Measurements from ENCODE around the gene TSPAN32.

The TSPAN32 gene

GRCh38 chr11:2289350-2289749 is 12.5 kb upstream of the TSPAN32 start:
- FAIRE-seq = no peak

DNA sequence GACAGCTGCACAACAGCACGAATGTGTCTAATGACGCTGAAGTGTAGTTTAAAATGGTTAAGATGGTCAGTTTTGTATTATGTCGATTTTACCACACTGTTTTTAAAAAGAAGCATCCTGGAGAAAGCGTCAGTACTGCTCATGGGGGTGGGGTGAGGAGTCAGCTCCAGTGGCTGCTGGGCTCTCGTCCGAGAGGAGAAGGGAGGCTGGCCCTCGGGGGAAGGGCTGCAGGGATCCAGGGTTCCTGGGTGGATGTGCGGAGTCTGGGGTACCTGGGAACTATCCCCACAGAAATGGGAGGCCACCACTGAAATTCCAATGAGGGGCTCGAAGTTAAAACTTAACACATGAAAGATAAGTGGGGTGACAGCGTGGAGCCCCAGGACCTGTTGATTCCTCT is 12.0 kb upstream of the TSPAN32 start:
- FAIRE-seq = no peak

DNA sequence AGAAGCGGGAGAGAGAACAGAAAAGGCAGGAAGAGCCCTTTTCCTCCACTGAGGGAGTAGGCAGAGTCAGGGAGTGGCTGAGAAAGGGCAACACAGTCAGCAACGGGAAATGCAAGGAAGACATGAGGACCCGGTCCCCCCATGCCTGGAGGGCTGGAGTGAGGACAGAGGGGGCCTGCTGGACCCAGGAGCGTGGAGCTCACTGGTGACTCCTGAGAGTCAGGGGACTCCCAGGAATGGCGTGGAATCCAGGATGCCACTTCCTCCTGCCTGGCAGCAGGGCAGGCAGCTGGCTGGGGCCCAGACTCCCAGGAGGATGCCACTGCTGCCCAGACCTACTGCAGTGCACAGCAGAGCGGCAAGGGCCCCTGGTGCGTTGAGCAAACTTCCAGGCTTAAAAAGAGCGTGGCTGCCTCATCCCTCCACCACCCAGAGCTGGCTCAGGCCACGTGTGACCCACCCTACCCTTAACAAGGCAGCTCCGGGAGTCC is 11.4 kb upstream of the TSPAN32 start:
- no peak for FAIRE-seq

DNA sequence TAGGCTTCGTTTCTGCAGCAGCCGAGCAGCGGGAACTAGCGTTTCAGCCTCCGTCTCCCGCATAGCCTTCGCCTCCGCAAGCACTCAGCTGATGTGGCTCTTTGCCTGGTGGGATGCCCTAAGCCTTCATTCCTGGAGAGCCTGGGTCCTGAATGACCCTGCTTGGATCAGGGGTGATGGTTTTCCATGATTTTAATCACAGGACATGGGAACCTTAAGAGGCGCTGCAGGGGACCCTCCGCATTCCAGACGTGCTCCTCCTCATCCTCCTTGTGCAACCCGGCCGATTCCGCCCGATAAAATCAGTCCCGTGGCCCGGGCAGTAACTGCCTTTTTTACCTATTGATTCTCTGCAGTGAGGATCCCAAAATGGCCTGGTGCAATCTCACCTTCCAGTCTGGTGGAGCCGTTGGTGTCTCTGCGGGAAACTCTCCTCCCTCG is 8.3 kb upstream of the TSPAN32 start:
- no peak for FAIRE-seq

- FAIRE-seq = no peak
Measured at GRCh38 chr11:2293984-2294925, 7.6 kb upstream of the TSPAN32 start.

DNA sequence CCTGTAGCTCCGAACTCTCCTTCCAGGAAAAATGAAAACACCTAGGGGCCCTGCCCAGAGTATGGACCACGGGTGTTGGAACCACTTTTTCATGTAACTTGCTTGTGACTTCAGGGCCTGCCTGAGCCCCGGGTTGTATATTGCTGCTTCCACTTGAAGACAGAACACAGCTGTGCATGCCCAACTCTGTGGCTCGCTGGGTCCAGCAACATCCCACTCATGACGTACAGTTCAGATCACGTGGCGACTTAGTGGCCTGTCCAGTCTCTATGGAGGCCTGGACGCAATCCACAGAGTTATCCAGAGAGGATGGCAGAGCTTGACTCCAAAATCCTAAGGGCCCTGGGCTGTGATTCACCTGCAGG is 6.9 kb upstream of the TSPAN32 start:
- no peak for FAIRE-seq

DNA sequence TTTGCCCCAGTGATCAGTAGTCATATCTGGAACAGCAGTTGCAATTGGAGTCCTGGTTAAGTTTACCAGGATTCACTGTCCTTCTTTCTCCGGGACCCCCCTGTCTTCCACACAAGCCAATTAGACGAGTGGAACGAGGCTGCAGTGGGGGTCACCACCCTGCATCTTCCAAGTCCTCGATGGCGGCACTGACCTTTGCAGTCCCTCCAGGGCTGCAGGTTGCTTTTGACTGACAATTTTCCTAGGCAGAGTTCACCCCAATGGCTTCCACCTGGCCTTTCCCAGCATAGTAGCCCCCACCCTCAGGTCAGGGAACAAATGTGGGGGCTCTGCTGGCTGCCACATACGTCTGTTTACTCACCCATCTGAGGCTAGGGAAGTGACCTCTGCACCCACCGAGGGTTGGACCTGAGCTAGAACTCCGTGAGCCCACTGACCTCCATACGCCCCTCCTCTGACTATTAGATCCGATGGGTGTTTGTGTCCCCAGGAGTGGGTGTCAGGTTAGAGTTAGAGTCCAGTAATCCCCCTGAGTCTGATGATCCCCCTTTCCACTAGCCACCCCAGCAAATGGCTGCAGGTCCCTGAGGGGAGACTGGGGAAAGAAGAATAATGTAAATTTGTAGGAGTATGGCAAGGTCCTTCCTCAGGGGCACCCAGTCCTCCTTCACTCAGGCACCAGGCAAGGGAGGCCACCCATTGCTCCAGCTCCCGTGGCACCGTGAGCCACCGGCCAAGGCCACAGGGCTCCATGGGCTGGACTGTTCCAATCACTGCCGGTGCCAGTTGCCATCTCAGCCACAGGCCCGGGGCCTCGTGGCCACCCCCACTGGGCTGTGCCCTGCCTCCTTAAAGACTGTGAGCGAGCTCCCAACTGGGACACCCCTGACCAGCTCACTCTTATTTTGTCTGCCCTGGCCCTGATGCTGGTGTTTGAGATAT is 5.6 kb upstream of the TSPAN32 start:
- no peak for FAIRE-seq

DNA sequence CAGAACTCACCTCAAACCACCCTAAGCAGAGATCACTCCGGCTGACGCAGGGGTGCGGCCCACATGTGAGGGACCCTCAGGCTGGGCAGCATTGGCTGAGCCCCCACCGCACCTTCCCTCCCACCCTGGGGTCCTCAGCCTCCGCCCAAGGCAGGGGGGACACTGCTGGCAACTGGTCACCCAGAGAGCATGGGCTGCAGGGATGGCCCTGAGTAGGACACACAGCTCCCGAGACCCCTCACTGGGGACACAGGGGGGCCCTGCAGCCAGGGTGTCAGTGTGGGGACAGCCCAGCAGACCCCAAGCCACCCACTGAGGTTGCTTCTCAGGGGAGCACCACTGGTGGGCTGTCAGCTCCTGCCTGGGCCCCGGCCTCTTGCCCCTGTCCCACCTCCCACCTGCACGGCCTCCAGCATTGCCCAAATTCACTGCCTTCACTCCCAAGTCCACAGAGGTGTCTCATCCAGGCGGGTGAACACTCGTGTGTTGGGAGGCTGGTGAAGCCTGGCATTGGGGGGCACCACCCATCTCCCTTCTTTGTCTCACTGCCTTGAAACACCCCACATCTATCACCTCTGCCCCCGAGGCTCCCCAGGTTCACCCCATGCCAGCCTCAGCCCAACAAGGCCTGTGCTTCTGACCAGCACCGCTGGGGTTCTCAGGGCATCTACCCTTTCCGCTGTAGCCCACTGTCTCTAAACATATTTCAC is 4.7 kb upstream of the TSPAN32 start:
- FAIRE-seq = no peak

DNA sequence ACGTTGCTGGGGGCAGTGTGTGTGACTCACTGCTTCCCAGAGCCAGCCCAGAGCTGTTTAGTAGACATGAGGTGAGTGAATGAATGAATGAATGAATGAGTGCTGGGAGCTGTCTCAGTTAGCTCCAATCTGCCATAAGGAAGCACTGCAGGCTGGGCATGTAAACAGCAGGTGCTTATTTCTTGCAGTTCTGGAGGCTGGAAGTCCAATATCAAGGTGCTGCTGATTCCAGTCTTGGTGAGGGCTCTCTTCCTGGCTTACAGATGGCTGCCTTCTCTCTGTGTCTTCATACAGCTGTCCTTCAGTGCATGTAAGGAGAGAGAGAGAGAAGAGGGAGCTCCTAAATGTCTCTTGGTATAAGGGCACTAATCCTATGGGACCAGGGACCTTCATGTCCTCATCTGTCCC is 4.2 kb upstream of the TSPAN32 start:
- no peak for FAIRE-seq

DNA sequence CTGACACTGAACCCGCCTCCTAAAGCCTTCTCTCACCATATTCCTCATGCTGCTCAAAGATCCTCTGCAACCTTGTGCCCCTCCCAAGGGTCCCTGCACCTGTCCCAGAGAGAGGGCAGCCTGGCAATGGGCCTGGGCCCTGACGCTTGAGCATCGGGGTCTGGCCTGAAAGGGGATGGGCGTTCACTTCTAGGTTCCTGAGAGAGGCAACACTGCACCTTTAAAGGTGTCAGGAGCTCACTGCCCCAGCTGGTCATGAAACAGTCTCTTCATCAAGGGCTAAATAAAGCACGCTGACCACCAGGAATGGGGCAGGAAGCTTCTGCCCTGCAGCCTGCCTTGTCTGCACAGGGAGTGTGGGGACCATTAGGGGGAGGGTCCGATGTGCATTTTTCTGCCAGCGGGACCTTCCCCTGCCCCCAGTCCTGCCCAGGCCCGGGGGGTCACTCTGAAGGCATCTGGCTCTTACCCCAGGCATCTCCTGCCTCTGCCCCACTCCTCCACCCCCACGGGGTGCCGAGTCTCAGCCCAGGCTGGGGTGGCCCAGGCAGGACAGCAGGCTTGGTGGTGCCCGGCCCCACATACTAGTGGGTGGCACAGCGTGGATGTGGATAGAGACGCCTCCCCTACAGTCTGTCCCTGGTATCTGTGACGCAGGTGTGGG is 3.5 kb upstream of the TSPAN32 start:
- no peak for FAIRE-seq

GRCh38 chr11:2298795-2299761 is 2.7 kb upstream of the TSPAN32 start:
- FAIRE-seq = no peak

GRCh38 chr11:2299773-2300172 is 2.0 kb upstream of the TSPAN32 start:
- FAIRE-seq = no peak

DNA sequence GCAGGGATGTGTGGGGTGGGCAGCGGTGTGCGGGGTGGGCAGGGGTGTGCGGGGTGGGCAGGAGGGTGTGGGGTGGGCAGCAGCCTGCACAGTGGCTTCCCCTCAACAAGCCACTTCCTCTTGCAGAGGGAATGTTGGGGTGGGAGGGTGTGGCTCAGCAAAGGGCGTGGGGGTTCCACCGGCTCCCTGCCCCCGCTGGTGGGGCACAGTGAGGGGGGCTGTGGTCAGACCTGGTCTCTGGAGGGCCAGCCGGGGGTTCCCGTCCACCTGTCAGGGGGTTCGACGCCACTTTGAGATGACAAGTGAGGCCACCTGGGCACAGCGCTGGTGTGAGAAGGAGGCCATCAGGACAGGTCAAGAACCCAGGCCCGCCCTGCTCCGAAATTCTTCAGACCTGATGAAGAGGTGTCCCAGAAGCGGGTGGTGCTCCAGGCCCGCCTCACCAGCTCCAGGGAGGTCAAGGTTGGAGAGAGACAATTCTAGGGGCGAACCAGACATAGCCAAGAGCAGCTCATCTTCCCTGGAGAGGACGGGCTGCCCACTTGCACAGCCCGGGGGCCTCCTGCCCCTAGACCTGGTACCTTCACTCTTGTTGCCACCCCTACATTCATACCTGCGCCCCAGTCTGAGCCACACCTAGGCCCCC is 1.4 kb upstream of the TSPAN32 start:
- no peak for FAIRE-seq

DNA sequence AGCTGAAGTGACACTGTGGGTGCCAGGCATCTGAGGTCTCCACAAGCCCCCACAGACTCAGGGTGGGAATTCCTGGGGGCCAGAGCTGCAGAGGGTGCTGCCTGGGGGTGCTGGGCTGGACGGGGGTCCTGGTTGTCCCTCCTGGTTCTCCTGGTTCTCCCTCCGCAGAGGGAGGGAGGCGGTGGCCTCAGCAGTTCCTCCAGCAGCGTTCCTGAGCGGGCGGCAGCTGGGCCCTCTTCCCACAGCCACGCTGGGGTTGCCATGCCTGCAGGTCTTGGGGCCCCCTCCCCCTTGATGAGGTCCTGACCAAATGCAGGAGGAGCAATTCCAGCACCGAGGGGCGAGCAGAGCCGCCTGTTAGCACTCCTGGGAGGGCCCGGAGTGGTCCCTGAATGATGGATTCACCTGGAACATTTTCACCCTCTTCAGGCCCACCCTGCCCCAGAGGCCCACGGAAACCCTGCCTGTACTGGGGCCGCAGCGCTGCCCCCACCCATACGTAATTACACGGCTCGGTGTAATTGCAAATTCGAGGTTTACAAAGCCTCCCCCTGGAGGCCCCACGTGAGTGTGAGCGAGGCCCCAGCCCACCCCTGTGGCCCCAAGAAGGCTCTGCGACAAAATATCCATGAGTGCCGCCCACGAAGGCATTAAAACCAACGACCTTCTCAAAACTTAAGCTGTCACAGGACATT is 730 bp upstream of the TSPAN32 start:
- no peak for FAIRE-seq

DNA sequence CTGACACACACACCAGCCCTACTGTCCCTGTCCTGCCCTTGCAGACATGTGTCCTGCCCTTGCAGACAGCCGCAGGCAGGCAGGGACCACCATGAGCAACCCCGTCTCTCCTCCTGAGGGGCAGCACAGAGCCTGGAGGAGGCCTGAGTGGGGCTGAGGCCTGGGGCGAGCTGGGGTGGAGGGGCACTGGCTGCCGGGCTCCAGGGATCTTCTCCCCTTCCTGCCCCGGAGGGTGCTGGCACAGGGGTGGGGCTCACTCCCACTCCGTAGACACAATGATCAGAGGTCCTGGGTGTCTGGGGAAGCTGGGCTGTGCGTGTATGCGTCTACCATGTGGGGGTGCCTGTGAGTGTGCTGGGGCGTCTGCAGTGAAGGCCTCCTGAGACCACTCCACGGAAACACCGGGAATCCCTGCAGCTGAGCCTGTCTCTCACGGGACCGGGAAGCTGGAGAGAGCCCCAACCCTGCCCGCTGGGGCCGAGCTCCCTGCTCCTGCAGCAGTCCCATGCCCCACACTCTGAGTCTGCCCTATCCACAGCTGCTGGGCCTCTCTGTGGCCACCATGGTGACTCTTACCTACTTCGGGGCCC is 588 bp downstream of the TSPAN32 start:
- no peak for FAIRE-seq

DNA sequence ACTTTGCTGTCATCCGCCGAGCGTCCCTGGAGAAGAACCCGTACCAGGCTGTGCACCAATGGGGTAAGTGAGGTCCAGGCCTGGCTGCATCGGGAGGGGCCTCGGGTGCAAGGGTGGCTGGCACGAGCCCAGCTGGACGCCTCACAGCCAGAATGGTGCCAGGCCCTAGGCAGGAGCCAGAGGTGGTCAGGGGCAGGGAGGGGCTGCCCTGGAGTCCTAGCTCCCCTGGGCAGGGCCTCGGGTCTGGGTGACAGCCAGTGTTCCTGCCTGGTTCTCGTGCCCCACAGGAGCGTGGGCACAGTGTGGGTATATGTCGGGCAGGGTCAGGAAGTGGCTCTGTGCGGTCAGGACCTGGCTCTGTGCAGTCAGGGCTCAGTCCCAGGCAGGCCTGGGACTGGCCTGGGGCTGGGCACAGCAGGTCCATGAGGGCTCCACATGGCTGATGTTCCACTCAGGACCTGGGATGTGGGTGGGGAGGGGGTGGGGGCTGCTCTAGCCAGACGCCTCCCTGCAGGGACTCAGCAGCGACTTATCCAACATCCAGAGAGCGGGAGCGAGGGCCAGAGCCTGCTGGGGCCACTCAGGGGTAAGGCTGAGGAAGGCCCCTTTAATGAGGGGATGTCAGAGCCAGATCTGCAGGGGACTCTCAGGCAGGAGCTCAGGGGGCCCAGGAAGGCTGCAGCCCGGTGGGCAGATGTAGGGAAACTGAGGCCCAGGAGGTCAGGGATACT is 1.2 kb downstream of the TSPAN32 start:
- FAIRE-seq = no peak

DNA sequence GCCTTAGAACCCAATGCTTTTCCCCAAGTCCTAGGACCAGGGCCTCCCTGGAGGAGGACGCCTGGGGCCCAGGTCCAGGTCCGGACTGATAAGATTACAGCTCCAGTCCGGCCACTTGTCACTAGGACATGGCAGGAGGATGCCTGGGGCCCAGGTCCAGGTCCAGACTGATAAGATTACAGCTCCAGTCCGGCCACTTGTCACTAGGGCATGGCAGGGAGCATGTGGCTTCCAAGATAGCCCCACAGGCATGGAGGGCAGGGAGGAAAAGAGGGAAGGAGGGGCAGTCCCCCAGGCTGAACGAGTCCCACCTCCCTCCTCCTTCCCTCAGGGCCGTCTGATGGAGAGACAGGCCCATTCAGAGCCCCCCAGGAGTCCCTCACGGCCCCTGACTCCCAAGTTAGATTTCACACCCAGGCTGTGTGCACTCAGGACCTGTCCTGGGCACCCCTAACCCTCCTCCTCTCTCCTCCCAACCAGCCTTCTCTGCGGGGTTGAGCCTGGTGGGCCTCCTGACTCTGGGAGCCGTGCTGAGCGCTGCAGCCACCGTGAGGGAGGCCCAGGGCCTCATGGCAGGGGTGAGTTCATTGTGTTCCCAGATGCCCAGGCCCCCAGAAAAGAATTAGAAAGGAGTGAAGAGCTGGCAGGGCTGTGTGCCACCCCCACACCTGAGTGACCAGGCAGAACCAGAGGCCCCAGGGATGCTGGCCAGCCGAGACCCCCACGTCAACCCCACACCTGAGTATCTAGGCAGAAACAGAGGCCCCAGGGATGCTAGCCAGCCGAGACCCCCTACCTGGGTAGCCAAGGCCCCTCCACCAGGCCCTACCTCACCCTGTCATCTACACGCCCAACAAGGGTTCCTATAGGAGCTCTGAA is 2.1 kb downstream of the TSPAN32 start:
- FAIRE-seq = no peak
